BJ (cell line): Measurements from ENCODE around the gene TGFA. TPM values are rescaled to one million over a fixed set of nuclear protein-coding genes. Genes with fewer than 3 reads are reported as not detected.

Experiments used
- CTCF ChIA-PET: fragments of 350-600 bp; formaldehyde crosslinking; extraction: SDS; loops from one replicate; lab custom pipeline; 2021; ENCODE audit warnings: antibody characterized with exemption, inconsistent platforms; lab: Yijun Ruan, JAX
- POLR2A ChIA-PET: fragments of 300-600 bp; sonication (Branson Sonifier 250); formaldehyde crosslinking; extraction: SDS; loops from one replicate; lab custom pipeline; 2021; ENCODE audit warnings: antibody characterized with exemption; lab: Charles Lee
- DNase-seq: peaks from one replicate; pipeline ENCODE4 v3.0.0-alpha.2; 2011; ENCODE audit warnings: low read depth
- H3K27me3 ChIP-seq: 2 replicates; pipeline ENCODE4 v1.6.0; 2011; ENCODE audit warnings: low read length; ENCODE audit not compliant: control insufficient read depth, insufficient read depth
- H3K36me3 ChIP-seq: 2 replicates; pipeline ENCODE4 v1.5.1; 2011; ENCODE audit warnings: low read length; ENCODE audit not compliant: control insufficient read depth, insufficient read depth
- H3K4me3 ChIP-seq: 2 replicates; pipeline ENCODE4 v1.5.1; 2011; ENCODE audit warnings: low read depth, mild to moderate bottlenecking, control low read depth, low read length
- CTCF ChIP-seq: IDR thresholded peaks from 2 replicates; pipeline ENCODE4 v1.5.1; 2011; ENCODE audit warnings: low read depth, mild to moderate bottlenecking, control low read depth, inconsistent platforms, low read length, moderate library complexity; ENCODE audit not compliant: insufficient read depth
- polyA plus RNA-seq: library from polyadenylated mRNA; depleted of rRNA; stranded (reverse); fragments of >200 nt; gene quantifications from 2 replicates; pipeline ENCODE4 v1.2.3, GENCODE V29; 2011

TGFA gene
- polyA plus RNA-seq, 1 experiment, result 0.13 TPM

GRCh38 chr2:70420740-70421139, 132.9 kb downstream of the TGFA start:
- Histone ChIP-seq H3K27me3 (peaks cover 2% of the 10 kb centered on the region; the same call in 1 of the 2 replicates), H3K36me3 (no peaks in the 10 kb centered on the region), H3K4me3 (no peak overlapping the region)
- TF ChIP-seq CTCF, result no peak
- ChIA-PET CTCF (no interaction called here), POLR2A (no interaction called here)
- DNase-seq, result no peak

GRCh38 chr2:70420143-70420542, 133.5 kb downstream of the TGFA start:
- CTCF ChIA-PET, result no interaction called here
- TF ChIP-seq CTCF, result no peak
- Histone ChIP-seq H3K4me3 (no peak overlapping the region), H3K27me3 (no peaks in the 10 kb centered on the region; the same call in 1 of the 2 replicates), H3K36me3 (no peaks in the 10 kb centered on the region)
- DNase-seq, result no peak
- POLR2A ChIA-PET, result no interaction called here

- CTCF ChIA-PET, result no interaction called here
- POLR2A ChIA-PET, result no interaction called here
- TF ChIP-seq CTCF, result no peak
- no peaks in the 10 kb centered on the region for H3K36me3 ChIP-seq
- H3K27me3 ChIP-seq, result no peaks in the 10 kb centered on the region; the same call in 1 of the 2 replicates
- no peak for DNase-seq
- H3K4me3 ChIP-seq, result no peak overlapping the region
Measured at GRCh38 chr2:70418514-70418913, 135.1 kb downstream of the TGFA start.

- TF ChIP-seq CTCF, result no peak
- Histone ChIP-seq H3K4me3 (no peak overlapping the region), H3K27me3 (no peaks in the 10 kb centered on the region; the same call in 1 of the 2 replicates), H3K36me3 (no peaks in the 10 kb centered on the region)
- DNase-seq, result no peak
- POLR2A ChIA-PET, result no interaction called here
- CTCF ChIA-PET, result interaction anchor here (0.6 kb wide), 2 partner anchors 26 to 46 kb away, joined by 4 read pairs; no protein-coding TSS in a partner anchor
Measured at GRCh38 chr2:70417011-70417410, 136.6 kb downstream of the TGFA start.

GRCh38 chr2:70412294-70413070, 141.1 kb downstream of the TGFA start:
- TF ChIP-seq CTCF, result no peak
- ChIA-PET CTCF (no interaction called here), POLR2A (no interaction called here)
- Histone ChIP-seq H3K4me3 (no peak overlapping the region), H3K27me3 (no peaks in the 10 kb centered on the region), H3K36me3 (no peaks in the 10 kb centered on the region)
- DNase-seq, result no peak
